Measurements from ENCODE around the gene BCL2L11.

BCL2L11 gene

DNA sequence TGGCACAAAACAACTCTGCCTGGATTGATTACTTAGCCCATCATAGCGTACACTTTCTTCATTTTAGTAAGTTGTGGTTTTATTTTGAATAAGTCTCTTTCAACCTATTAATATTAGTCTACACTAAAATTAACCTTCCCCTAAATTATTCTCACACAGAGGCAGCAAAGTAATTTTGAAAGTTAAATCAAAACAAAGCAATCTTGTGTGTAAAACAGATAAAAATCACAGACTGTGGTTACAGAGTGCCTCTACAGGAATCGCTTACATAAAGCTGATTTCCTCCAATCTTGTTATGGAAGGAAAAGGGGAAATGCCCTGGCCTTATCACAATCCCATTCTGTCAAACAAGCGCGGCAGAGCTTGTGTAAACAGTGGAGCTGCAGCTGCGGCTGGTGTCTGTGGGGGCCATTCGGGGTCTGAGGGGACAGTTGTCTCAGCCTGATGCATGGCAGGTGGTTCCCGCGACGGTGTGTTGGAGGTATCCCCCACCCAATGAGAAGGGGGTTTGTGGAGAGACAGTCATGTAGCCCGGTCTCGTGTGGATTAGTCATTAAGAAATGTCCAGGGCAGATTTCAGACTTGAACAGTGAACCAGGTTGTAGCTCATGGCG lies 42.1 kb downstream of the BCL2L11 start:
- no peak for TF ChIP-seq CREB5 (CRISPR knock-in tag; IDR thresholded peaks at IDR 0.05; ENCODE audit: low read depth)
- no peak for TF ChIP-seq ISL1 (CRISPR knock-in tag; IDR thresholded peaks at IDR 0.05)
- no peak for TF ChIP-seq PPARA (CRISPR knock-in tag; IDR thresholded peaks at IDR 0.05; ENCODE audit: borderline replicate concordance)
- TF ChIP-seq, protein P1, sequence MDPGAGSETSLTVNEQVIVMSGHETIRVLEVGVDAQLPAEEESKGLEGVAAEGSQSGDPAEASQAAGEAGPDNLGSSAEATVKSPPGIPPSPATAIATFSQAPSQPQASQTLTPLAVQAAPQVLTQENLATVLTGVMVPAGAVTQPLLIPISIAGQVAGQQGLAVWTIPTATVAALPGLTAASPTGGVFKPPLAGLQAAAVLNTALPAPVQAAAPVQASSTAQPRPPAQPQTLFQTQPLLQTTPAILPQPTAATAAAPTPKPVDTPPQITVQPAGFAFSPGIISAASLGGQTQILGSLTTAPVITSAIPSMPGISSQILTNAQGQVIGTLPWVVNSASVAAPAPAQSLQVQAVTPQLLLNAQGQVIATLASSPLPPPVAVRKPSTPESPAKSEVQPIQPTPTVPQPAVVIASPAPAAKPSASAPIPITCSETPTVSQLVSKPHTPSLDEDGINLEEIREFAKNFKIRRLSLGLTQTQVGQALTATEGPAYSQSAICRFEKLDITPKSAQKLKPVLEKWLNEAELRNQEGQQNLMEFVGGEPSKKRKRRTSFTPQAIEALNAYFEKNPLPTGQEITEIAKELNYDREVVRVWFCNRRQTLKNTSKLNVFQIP (CRISPR knock-in tag; IDR thresholded peaks at IDR 0.05; ENCODE audit: borderline replicate concordance, low read depth) = no peak
- no peak for TF ChIP-seq ARNTL (CRISPR knock-in tag; IDR thresholded peaks at IDR 0.05; ENCODE audit: borderline replicate concordance, low read depth)
- no peak for TF ChIP-seq BACH2 (CRISPR knock-in tag; IDR thresholded peaks at IDR 0.05; ENCODE audit: borderline replicate concordance)
- no peak for ATAC-seq

DNA sequence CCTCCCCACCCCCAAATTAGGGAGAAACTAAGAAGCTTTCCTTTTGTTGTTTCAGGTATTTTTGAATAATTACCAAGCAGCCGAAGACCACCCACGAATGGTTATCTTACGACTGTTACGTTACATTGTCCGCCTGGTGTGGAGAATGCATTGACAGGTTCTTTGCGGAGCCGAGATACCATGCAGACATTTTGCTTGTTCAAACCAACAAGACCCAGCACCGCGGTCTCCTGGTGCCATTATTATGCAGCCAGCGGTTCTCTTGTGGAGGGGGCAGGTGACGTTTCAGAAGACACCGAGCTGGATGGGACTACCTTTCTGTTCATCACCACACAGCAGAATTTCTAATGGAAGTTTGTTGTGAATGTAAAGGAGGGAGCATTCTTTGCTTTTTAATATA lies 43.4 kb downstream of the BCL2L11 start:
- no peak for TF ChIP-seq ARNTL (CRISPR knock-in tag; IDR thresholded peaks at IDR 0.05; ENCODE audit: borderline replicate concordance, low read depth)
- no peak for TF ChIP-seq PPARA (CRISPR knock-in tag; IDR thresholded peaks at IDR 0.05; ENCODE audit: borderline replicate concordance)
- TF ChIP-seq ZFP3 (CRISPR knock-in tag; IDR thresholded peaks at IDR 0.05) = no peak
- TF ChIP-seq OSR1 (CRISPR knock-in tag; IDR thresholded peaks at IDR 0.05) = no peak
- no peak for TF ChIP-seq ZNF8 (CRISPR knock-in tag; IDR thresholded peaks at IDR 0.05)
- no peak for TF ChIP-seq CSDC2 (CRISPR knock-in tag; IDR thresholded peaks at IDR 0.05)
- TF ChIP-seq GLIS3 (CRISPR knock-in tag; IDR thresholded peaks at IDR 0.05) = no peak
- TF ChIP-seq, protein P2, sequence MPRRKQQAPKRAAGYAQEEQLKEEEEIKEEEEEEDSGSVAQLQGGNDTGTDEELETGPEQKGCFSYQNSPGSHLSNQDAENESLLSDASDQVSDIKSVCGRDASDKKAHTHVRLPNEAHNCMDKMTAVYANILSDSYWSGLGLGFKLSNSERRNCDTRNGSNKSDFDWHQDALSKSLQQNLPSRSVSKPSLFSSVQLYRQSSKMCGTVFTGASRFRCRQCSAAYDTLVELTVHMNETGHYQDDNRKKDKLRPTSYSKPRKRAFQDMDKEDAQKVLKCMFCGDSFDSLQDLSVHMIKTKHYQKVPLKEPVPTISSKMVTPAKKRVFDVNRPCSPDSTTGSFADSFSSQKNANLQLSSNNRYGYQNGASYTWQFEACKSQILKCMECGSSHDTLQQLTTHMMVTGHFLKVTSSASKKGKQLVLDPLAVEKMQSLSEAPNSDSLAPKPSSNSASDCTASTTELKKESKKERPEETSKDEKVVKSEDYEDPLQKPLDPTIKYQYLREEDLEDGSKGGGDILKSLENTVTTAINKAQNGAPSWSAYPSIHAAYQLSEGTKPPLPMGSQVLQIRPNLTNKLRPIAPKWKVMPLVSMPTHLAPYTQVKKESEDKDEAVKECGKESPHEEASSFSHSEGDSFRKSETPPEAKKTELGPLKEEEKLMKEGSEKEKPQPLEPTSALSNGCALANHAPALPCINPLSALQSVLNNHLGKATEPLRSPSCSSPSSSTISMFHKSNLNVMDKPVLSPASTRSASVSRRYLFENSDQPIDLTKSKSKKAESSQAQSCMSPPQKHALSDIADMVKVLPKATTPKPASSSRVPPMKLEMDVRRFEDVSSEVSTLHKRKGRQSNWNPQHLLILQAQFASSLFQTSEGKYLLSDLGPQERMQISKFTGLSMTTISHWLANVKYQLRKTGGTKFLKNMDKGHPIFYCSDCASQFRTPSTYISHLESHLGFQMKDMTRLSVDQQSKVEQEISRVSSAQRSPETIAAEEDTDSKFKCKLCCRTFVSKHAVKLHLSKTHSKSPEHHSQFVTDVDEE (CRISPR knock-in tag; IDR thresholded peaks at IDR 0.05) = no peak
- no peak for ATAC-seq

DNA sequence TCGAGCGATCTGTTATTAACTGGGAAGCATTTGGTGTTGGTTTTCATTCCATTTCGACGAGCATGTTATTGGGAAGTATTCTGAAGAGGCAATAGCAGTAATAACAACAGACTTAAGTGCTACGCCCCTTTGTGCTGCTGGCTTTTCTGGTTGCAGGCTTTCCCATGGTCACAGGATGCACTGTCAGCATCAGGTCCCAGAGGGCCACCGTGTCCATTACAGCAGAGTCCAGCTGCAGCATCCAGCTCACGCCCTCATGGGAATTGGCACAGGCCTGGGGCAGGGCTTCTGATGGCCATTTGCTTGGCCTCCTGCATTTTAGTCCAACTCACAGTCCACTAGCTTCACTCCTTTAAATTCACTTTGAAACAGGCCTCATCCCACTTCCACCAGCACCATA lies 44.4 kb downstream of the BCL2L11 start:
- no peak for ATAC-seq
- no peak for TF ChIP-seq ZNF565 (CRISPR knock-in tag; conservative IDR thresholded peaks at IDR 0.05; ENCODE audit: low read depth)
- TF ChIP-seq ARNTL (CRISPR knock-in tag; IDR thresholded peaks at IDR 0.05; ENCODE audit: borderline replicate concordance, low read depth) = no peak
- TF ChIP-seq OSR1 (CRISPR knock-in tag; IDR thresholded peaks at IDR 0.05) = no peak
- no peak for TF ChIP-seq ZFP3 (CRISPR knock-in tag; IDR thresholded peaks at IDR 0.05)
- TF ChIP-seq SNAI2 (CRISPR knock-in tag; IDR thresholded peaks at IDR 0.05) = no peak
- TF ChIP-seq CSDC2 (CRISPR knock-in tag; IDR thresholded peaks at IDR 0.05) = no peak
- TF ChIP-seq CREB5 (CRISPR knock-in tag; IDR thresholded peaks at IDR 0.05; ENCODE audit: low read depth) = no peak
- TF ChIP-seq ISL1 (CRISPR knock-in tag; IDR thresholded peaks at IDR 0.05) = no peak
- no peak for TF ChIP-seq ESRRG (CRISPR knock-in tag; IDR thresholded peaks at IDR 0.05)
- TF ChIP-seq, protein P3, sequence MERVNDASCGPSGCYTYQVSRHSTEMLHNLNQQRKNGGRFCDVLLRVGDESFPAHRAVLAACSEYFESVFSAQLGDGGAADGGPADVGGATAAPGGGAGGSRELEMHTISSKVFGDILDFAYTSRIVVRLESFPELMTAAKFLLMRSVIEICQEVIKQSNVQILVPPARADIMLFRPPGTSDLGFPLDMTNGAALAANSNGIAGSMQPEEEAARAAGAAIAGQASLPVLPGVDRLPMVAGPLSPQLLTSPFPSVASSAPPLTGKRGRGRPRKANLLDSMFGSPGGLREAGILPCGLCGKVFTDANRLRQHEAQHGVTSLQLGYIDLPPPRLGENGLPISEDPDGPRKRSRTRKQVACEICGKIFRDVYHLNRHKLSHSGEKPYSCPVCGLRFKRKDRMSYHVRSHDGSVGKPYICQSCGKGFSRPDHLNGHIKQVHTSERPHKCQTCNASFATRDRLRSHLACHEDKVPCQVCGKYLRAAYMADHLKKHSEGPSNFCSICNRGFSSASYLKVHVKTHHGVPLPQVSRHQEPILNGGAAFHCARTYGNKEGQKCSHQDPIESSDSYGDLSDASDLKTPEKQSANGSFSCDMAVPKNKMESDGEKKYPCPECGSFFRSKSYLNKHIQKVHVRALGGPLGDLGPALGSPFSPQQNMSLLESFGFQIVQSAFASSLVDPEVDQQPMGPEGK (CRISPR knock-in tag; IDR thresholded peaks at IDR 0.05; ENCODE audit: borderline replicate concordance) = no peak
- TF ChIP-seq, protein P1 (CRISPR knock-in tag; IDR thresholded peaks at IDR 0.05; ENCODE audit: borderline replicate concordance, low read depth) = no peak
- no peak for TF ChIP-seq ZFP30 (CRISPR knock-in tag; IDR thresholded peaks at IDR 0.05)
- no peak for TF ChIP-seq TCF4 (CRISPR knock-in tag; IDR thresholded peaks at IDR 0.05; ENCODE audit: borderline replicate concordance)
- TF ChIP-seq, protein P2 (CRISPR knock-in tag; IDR thresholded peaks at IDR 0.05) = no peak
- no peak for TF ChIP-seq ZNF70 (CRISPR knock-in tag; IDR thresholded peaks at IDR 0.05)
- no peak for TF ChIP-seq ZNF8 (CRISPR knock-in tag; IDR thresholded peaks at IDR 0.05)
- no peak for TF ChIP-seq GLIS3 (CRISPR knock-in tag; IDR thresholded peaks at IDR 0.05)
- no peak for TF ChIP-seq ZC3H10 (CRISPR knock-in tag; IDR thresholded peaks at IDR 0.05)
